ENCODE results near the gene ZNF197. TPM values are rescaled to one million over a fixed set of nuclear protein-coding genes. Genes with fewer than 3 reads are reported as not detected.
"Not testable (repeated sequence)": the region's sequence is repeated elsewhere in the genome, so short reads cannot be mapped to it uniquely, and the experiment has no call there.

Gene ZNF197
- total RNA-seq, 4 donors from 2014 or later = 4.8 to 11.6 (median 6.8) TPM

DNA sequence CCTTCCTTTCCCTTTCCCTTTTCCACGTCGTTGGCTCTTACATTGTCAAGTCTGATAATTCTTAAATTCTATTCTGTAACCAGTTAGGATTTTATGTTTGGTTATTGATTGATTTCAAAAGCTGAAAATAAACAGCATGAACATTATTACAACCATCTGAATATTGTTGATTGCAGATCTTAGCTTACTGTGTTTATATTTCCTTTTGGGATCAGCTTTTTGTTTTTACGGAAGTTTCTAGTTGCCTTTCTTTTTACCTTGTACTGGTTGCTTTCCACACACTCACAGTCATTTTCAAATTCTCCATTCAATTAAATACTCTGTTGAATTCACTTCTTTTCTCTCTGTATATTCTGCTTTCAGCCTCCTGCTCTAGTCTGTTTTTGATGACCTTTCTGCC lies 40.3 kb downstream of the ZNF197 start:
- no peak for TF ChIP-seq POLR2A (IDR thresholded peaks at IDR 0.05)
- TF ChIP-seq, protein P1, sequence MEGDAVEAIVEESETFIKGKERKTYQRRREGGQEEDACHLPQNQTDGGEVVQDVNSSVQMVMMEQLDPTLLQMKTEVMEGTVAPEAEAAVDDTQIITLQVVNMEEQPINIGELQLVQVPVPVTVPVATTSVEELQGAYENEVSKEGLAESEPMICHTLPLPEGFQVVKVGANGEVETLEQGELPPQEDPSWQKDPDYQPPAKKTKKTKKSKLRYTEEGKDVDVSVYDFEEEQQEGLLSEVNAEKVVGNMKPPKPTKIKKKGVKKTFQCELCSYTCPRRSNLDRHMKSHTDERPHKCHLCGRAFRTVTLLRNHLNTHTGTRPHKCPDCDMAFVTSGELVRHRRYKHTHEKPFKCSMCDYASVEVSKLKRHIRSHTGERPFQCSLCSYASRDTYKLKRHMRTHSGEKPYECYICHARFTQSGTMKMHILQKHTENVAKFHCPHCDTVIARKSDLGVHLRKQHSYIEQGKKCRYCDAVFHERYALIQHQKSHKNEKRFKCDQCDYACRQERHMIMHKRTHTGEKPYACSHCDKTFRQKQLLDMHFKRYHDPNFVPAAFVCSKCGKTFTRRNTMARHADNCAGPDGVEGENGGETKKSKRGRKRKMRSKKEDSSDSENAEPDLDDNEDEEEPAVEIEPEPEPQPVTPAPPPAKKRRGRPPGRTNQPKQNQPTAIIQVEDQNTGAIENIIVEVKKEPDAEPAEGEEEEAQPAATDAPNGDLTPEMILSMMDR (IDR thresholded peaks at IDR 0.05) = no peak
- 85 to 90% methylated on average over 3 of the region's 3 CpGs for WGBS, 2 donors
- H3K4me3 ChIP-seq = no peak overlapping the region
- H3K36me3 ChIP-seq = peaks cover 0 to 17% (median 0%) of the 10 kb centered on the region in 3 donors
- H3K9me3 ChIP-seq = peaks cover 0 to 8% (median 0%) of the 10 kb centered on the region in 3 donors
- H3K27me3 ChIP-seq = no peaks in the 10 kb centered on the region
- DNase-seq = no peak
- no peaks in the 10 kb centered on the region for H3K4me1 ChIP-seq
- no peak overlapping the region for H3K27ac ChIP-seq
- intact Hi-C loops (cut with DNase I) = no loop called here

DNA sequence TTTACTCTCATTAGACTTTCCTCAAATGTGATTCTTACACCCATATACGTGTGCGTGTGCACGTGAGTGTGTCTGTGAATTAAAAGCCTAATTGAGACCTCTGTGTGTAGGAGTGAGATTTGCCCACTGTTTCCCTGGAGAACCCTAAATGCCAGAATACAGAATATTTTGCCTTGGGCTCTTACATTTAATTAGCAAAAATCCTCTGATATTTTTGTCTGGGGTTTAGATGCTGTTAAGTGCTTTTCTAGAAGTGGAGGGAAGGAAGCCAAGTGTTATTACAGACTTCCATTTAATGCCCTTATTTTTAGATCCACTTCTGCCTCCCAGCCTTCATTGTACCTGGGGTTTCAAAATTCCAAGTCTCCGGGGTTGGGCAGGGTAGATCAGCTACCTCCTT lies 41.5 kb downstream of the ZNF197 start:
- Histone ChIP-seq H3K9me3 (no peaks in the 10 kb centered on the region), H3K4me3 (no peak overlapping the region), H3K27ac (no peak overlapping the region), H3K36me3 (peaks cover 0 to 5% (median 0%) of the 10 kb centered on the region in 3 donors), H3K4me1 (no peaks in the 10 kb centered on the region), H3K27me3 (no peaks in the 10 kb centered on the region)
- intact Hi-C loops (cut with DNase I) = no loop called here
- DNase-seq = no peak
- WGBS, 2 donors = 92 to 96% methylated on average over 4 of the region's 4 CpGs
- no peak for TF ChIP-seq POLR2A (IDR thresholded peaks at IDR 0.05)
- TF ChIP-seq, protein P1 (IDR thresholded peaks at IDR 0.05) = no peak

DNA sequence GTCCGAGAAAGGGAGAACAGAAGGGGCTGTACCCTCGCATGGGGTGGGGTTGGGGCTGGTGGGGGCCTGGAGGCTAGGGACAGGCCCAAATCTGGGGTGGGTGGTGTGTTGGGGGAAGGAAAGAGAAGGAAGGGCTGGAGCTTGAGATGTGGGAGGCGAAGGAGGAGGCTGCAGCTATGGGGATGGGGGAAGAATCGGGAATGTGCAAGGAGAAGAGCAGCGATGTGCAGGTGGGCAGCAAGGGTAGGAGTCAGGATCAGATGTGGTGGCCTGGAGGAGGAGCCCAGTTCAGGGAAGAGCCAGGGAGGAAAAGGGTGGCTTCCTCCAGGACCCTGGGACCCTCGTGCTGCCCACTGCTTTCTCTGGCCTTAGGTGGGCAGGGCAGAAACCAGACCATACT lies 44.9 kb downstream of the ZNF197 start:
- 78 to 84% methylated on average over 4 to 5 of the region's 6 CpGs for WGBS, 2 donors
- intact Hi-C loops (cut with DNase I) = no loop called here

DNA sequence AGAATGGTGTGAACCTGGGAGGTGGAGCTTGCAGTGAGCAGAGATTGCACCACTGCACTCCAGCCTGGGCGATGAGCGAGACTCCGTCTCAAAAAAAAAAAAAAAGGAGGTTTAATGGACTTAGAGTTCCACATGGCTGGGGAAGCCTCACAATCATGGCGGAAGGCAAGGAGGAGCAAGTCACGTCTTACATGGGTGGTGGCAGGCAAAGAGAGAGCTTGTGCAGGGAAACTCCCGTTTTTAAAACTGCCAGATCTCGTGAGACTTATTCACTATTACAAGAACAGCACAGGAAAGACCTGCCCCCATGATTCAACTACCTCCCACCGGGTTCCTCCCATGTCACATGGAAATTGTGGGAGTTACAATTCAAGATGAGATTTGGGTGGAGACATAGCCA lies 48.6 kb downstream of the ZNF197 start:
- H3K27ac ChIP-seq, H3K4me3 ChIP-seq: not testable (repeated sequence)
- 86 to 87% methylated on average over 6 to 8 of the region's 8 CpGs for WGBS, 2 donors

More for the DNA sequence above, 44.9 kb downstream of the ZNF197 start:
- no peak for DNase-seq
- Histone ChIP-seq H3K9me3 (peaks cover 0 to 14% (median 3%) of the 10 kb centered on the region in 3 donors), H3K4me3 (no peak overlapping the region), H3K4me1 (no peaks in the 10 kb centered on the region), H3K27me3 (no peaks in the 10 kb centered on the region), H3K27ac (no peak overlapping the region), H3K36me3 (no peaks in the 10 kb centered on the region)
- no peak for TF ChIP-seq POLR2A (IDR thresholded peaks at IDR 0.05)
- TF ChIP-seq, protein P1 (IDR thresholded peaks at IDR 0.05) = no peak

DNA sequence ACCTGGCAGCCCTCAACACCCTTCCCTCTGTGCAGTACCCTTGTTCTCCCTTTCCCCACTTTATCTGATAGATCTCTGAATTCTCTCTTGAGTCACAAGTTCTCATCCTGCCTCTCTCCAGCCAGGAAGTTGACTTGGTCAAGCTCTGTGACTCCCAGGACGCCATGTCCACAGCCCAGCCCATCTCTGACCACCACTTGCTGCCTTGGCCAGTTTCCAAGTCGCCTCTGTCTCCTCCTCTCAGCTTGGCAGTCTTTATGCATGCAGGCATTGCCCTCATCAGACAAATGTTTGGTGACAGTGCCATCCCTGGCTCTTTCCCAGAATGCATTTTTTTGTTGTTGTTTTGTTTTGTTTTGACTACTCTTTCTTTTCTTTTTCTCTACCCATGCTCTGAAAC lies 49.4 kb downstream of the ZNF197 start:
- no peak for DNase-seq
- H3K4me1 ChIP-seq = no peaks in the 10 kb centered on the region
- H3K4me3 ChIP-seq = no peak overlapping the region
- H3K36me3 ChIP-seq = no peaks in the 10 kb centered on the region
- H3K27ac ChIP-seq = no peak overlapping the region
- intact Hi-C loops (cut with DNase I) = no loop called here
- H3K27me3 ChIP-seq = no peaks in the 10 kb centered on the region
- peaks cover 0 to 20% (median 3%) of the 10 kb centered on the region in 3 donors for H3K9me3 ChIP-seq
- 37 to 44% methylated on average over 2 of the region's 2 CpGs for WGBS, 2 donors
- TF ChIP-seq POLR2A (IDR thresholded peaks at IDR 0.05) = no peak
- TF ChIP-seq, protein P1 (IDR thresholded peaks at IDR 0.05) = no peak

More for the DNA sequence above, 48.6 kb downstream of the ZNF197 start:
- H3K4me1 ChIP-seq; H3K27me3 ChIP-seq; intact Hi-C loops (cut with DNase I); DNase-seq; H3K36me3 ChIP-seq: not testable (repeated sequence)
- H3K9me3 ChIP-seq = peaks cover 0 to 20% (median 3%) of the 10 kb centered on the region in 3 donors
